HUES64 (cell line): ENCODE data around the gene CACNA2D3.
A peak's percentile ranks its signal among the peaks of the same experiment; 100 is the strongest.

Experiments
- H3K27ac ChIP-seq: 2 replicates; pipeline ENCODE4 v1.7.0; 2013; ENCODE audit warnings: low read depth, low read length, inconsistent platforms
- H3K27me3 ChIP-seq: 2 replicates; pipeline ENCODE4 v1.6.1; 2013; ENCODE audit warnings: mild to moderate bottlenecking, low read length; ENCODE audit not compliant: insufficient read depth
- H3K36me3 ChIP-seq: 2 replicates; pipeline ENCODE4 v1.6.1; 2013; ENCODE audit warnings: mild to moderate bottlenecking, low read length; ENCODE audit not compliant: insufficient read depth
- H3K4me1 ChIP-seq: 2 replicates; pipeline ENCODE4 v1.6.1; 2013; ENCODE audit warnings: mild to moderate bottlenecking, low read length, moderate library complexity; ENCODE audit not compliant: insufficient read depth
- H3K4me3 ChIP-seq: 2 replicates; pipeline ENCODE4 v1.5.1; 2013; ENCODE audit warnings: mild to moderate bottlenecking, low read length, moderate library complexity
- H3K9ac ChIP-seq: 2 replicates; pipeline ENCODE4 v1.6.1; 2013; ENCODE audit warnings: mild to moderate bottlenecking, low read depth, low read length
- H3K9me3 ChIP-seq: 2 replicates; pipeline ENCODE4 v1.6.1; 2013; ENCODE audit warnings: low read depth, low read length; ENCODE audit not compliant: insufficient read depth
- WGBS: fragments of 150-250, 120-280 bp; methylation state at CpG from one replicate; pipeline ENCODE4 v1.1.7; 2013; ENCODE audit warnings: missing lambda C conversion rate; 5-methylcytosine and 5-hydroxymethylcytosine counted together

CACNA2D3 gene

GRCh38 chr3:54986294-54986693 lies 863.9 kb downstream of the CACNA2D3 start:
- no peaks in the 10 kb centered on the region for H3K9me3 ChIP-seq
- H3K4me3 ChIP-seq, result no peak overlapping the region
- no peaks in the 10 kb centered on the region for H3K36me3 ChIP-seq
- WGBS, result 93% methylated on average over 2 of the region's 4 CpGs
- peaks cover 22% of the 10 kb centered on the region for H3K4me1 ChIP-seq
- no peak overlapping the region for H3K27ac ChIP-seq
- H3K9ac ChIP-seq, result no peak overlapping the region
- H3K27me3 ChIP-seq, result no peaks in the 10 kb centered on the region

- no peaks in the 10 kb centered on the region for H3K9me3 ChIP-seq
- peaks cover 22% of the 10 kb centered on the region for H3K4me1 ChIP-seq
- H3K27me3 ChIP-seq, result no peaks in the 10 kb centered on the region
- WGBS, result 87% methylated on average over 4 of the region's 4 CpGs
- no peak overlapping the region for H3K27ac ChIP-seq
- H3K9ac ChIP-seq, result no peak overlapping the region
- H3K4me3 ChIP-seq, result no peak overlapping the region
- no peaks in the 10 kb centered on the region for H3K36me3 ChIP-seq
Observed at GRCh38 chr3:54987719-54988118, 865.4 kb downstream of the CACNA2D3 start.

- Histone ChIP-seq H3K9ac (no peak overlapping the region), H3K4me1 (peaks cover 21% of the 10 kb centered on the region), H3K27me3 (no peaks in the 10 kb centered on the region), H3K9me3 (no peaks in the 10 kb centered on the region), H3K4me3 (no peak overlapping the region), H3K27ac (no peak overlapping the region), H3K36me3 (no peaks in the 10 kb centered on the region)
- 93% methylated on average over 4 of the region's 4 CpGs for WGBS
Observed at GRCh38 chr3:54988302-54988837, 866.0 kb downstream of the CACNA2D3 start.

- no peaks in the 10 kb centered on the region for H3K36me3 ChIP-seq
- no peak overlapping the region for H3K27ac ChIP-seq
- 98% methylated on average over 3 of the region's 5 CpGs for WGBS
- H3K4me1 ChIP-seq, result peaks cover 15% of the 10 kb centered on the region
- no peaks in the 10 kb centered on the region for H3K9me3 ChIP-seq
- no peaks in the 10 kb centered on the region for H3K27me3 ChIP-seq
- H3K9ac ChIP-seq, result no peak overlapping the region
- H3K4me3 ChIP-seq, result no peak overlapping the region
Observed at GRCh38 chr3:54988838-54989630, 866.7 kb downstream of the CACNA2D3 start.

- H3K9me3 ChIP-seq, result no peaks in the 10 kb centered on the region
- H3K36me3 ChIP-seq, result no peaks in the 10 kb centered on the region
- H3K4me3 ChIP-seq, result no peak overlapping the region
- peaks cover 7% of the 10 kb centered on the region; the same call in 1 of the 2 replicates for H3K4me1 ChIP-seq
- H3K9ac ChIP-seq, result no peak overlapping the region
- H3K27ac ChIP-seq, result no peak overlapping the region
- WGBS, result 94% methylated on average over 5 of the region's 5 CpGs
- H3K27me3 ChIP-seq, result no peaks in the 10 kb centered on the region
Observed at GRCh38 chr3:54994111-54994513, 871.8 kb downstream of the CACNA2D3 start.

GRCh38 chr3:54999159-54999558 lies 876.8 kb downstream of the CACNA2D3 start:
- Histone ChIP-seq H3K27ac (peak overlapping the region; percentile 77), H3K4me1 (peaks cover 27% of the 10 kb centered on the region), H3K9me3 (no peaks in the 10 kb centered on the region), H3K36me3 (no peaks in the 10 kb centered on the region), H3K9ac (no peak overlapping the region), H3K27me3 (no peaks in the 10 kb centered on the region), H3K4me3 (no peak overlapping the region)
- 15% methylated on average over 4 of the region's 5 CpGs for WGBS

GRCh38 chr3:54999811-55000210 lies 877.5 kb downstream of the CACNA2D3 start:
- Histone ChIP-seq H3K36me3 (no peaks in the 10 kb centered on the region), H3K4me1 (peaks cover 27% of the 10 kb centered on the region), H3K4me3 (no peak overlapping the region), H3K9me3 (no peaks in the 10 kb centered on the region), H3K27me3 (no peaks in the 10 kb centered on the region), H3K27ac (peak overlapping the region; percentile 51; the same call in 1 of the 2 replicates), H3K9ac (no peak overlapping the region)
- WGBS, result 84% methylated on average over 3 of the region's 3 CpGs

- H3K4me1 ChIP-seq, result peaks cover 31% of the 10 kb centered on the region
- no peak overlapping the region for H3K27ac ChIP-seq
Observed at GRCh38 chr3:55000546-55000945, 878.2 kb downstream of the CACNA2D3 start.

GRCh38 chr3:55000953-55001352 lies 878.6 kb downstream of the CACNA2D3 start:
- H3K27ac ChIP-seq, result no peak overlapping the region
- H3K9me3 ChIP-seq, result no peaks in the 10 kb centered on the region
- H3K36me3 ChIP-seq, result no peaks in the 10 kb centered on the region
- no peaks in the 10 kb centered on the region for H3K27me3 ChIP-seq
- no peak overlapping the region for H3K4me3 ChIP-seq
- H3K9ac ChIP-seq, result no peak overlapping the region
- peaks cover 35% of the 10 kb centered on the region for H3K4me1 ChIP-seq
- 91% methylated on average over 4 of the region's 4 CpGs for WGBS

More at GRCh38 chr3:55000546-55000945, 878.2 kb downstream of the CACNA2D3 start:
- Histone ChIP-seq H3K9ac (no peak overlapping the region), H3K27me3 (no peaks in the 10 kb centered on the region), H3K9me3 (no peaks in the 10 kb centered on the region), H3K36me3 (no peaks in the 10 kb centered on the region), H3K4me3 (no peak overlapping the region)

- Histone ChIP-seq H3K27me3 (no peaks in the 10 kb centered on the region), H3K9me3 (no peaks in the 10 kb centered on the region), H3K4me3 (no peak overlapping the region), H3K27ac (no peak overlapping the region), H3K4me1 (peaks cover 48% of the 10 kb centered on the region), H3K9ac (no peak overlapping the region), H3K36me3 (no peaks in the 10 kb centered on the region)
- 90% methylated on average over 9 of the region's 9 CpGs for WGBS
Observed at GRCh38 chr3:55002416-55002930, 880.1 kb downstream of the CACNA2D3 start.

GRCh38 chr3:55006244-55006676 lies 883.9 kb downstream of the CACNA2D3 start:
- H3K27me3 ChIP-seq, result no peaks in the 10 kb centered on the region
- H3K36me3 ChIP-seq, result no peaks in the 10 kb centered on the region
- H3K27ac ChIP-seq, result peak overlapping the region; percentile 41; the same call in 1 of the 2 replicates
- no peak overlapping the region for H3K9ac ChIP-seq
- H3K9me3 ChIP-seq, result no peaks in the 10 kb centered on the region
- H3K4me1 ChIP-seq, result peaks cover 21% of the 10 kb centered on the region
- no peak overlapping the region for H3K4me3 ChIP-seq
- 56% methylated on average over 8 of the region's 8 CpGs for WGBS
